Panc1 (cell line): Measurements from ENCODE around the gene AEBP1. TPM values are rescaled to one million over a fixed set of nuclear protein-coding genes. Genes with fewer than 3 reads are reported as not detected.

Experiments
- ATAC-seq: fragments of 200-7000 bp; cut with Tn5 transposase; 2 replicates; pipeline ENCODE4 v1.9.1; 2020; ENCODE audit warnings: mild to moderate bottlenecking, moderate library complexity
- BruUV-seq: library from RNA; stranded (reverse); fragments of 400-500 nt; replicated peaks from 2 replicates; lab custom pipeline; 2021; lab: Mats Ljungman, UMichigan
- CTCF ChIA-PET: fragments of 300-600 bp; sonication (Branson Sonifier 250); formaldehyde crosslinking; loops from one replicate; lab custom pipeline; 2022; ENCODE audit warnings: antibody characterized with exemption; lab: Charles Lee
- POLR2A ChIA-PET: fragments of 300-600 bp; sonication (Branson Sonifier 250); formaldehyde crosslinking; loops from one replicate; lab custom pipeline; 2022; ENCODE audit warnings: antibody characterized with exemption; lab: Charles Lee
- DNase-seq: peaks from one replicate; pipeline ENCODE4 v3.0.0-alpha.2; 2010; ENCODE audit warnings: low read depth, low spot score
- H3K27ac ChIP-seq: 2 replicates; pipeline ENCODE4 v1.5.1; 2011; ENCODE audit warnings: mild to moderate bottlenecking, low read length, inconsistent platforms
- H3K27me3 ChIP-seq: fragments of 200-500 bp; sonication (Bioruptor generic); 2 replicates; pipeline ENCODE4 v1.6.0; 2014; ENCODE audit warnings: low read length, inconsistent platforms; ENCODE audit not compliant: control insufficient read depth, insufficient read depth
- H3K36me3 ChIP-seq: fragments of 200-500 bp; sonication (Bioruptor generic); 2 replicates; pipeline ENCODE4 v1.5.1; 2014; ENCODE audit warnings: inconsistent platforms, mild to moderate bottlenecking, low read length, moderate library complexity; ENCODE audit not compliant: control insufficient read depth, insufficient read depth
- H3K4me1 ChIP-seq: 2 replicates; pipeline ENCODE4 v1.5.1; 2011; ENCODE audit warnings: inconsistent platforms, mild to moderate bottlenecking, low read length, moderate library complexity; ENCODE audit not compliant: control insufficient read depth, insufficient read depth
- H3K4me3 ChIP-seq, 2 experiments: 2 replicates each; pipeline ENCODE4 v1.5.1; 2011 to 2012; ENCODE audit warnings: low read depth in 2 of 2, low read length in 2 of 2, mild to moderate bottlenecking in 2 of 2, inconsistent platforms in 1 of 2, moderate library complexity in 1 of 2
- H3K9me3 ChIP-seq: fragments of 200-500 bp; sonication (Bioruptor generic); 2 replicates; pipeline ENCODE4 v1.5.1; 2014; ENCODE audit warnings: low read depth, mild to moderate bottlenecking, inconsistent platforms, low read length, moderate library complexity; ENCODE audit not compliant: control insufficient read depth, insufficient read depth
- CTCF ChIP-seq: fragments of 450-650 bp; IDR thresholded peaks from 2 replicates; pipeline ENCODE4 v1.5.1; 2017; ENCODE audit warnings: mild to moderate bottlenecking
- POLR2AphosphoS5 ChIP-seq: IDR thresholded peaks from 2 replicates; pipeline ENCODE4 v1.6.1; 2012; ENCODE audit warnings: mild to moderate bottlenecking, low read depth, low read length, moderate library complexity
- SIN3A ChIP-seq: IDR thresholded peaks from 2 replicates; pipeline ENCODE4 v1.6.1; 2012; ENCODE audit warnings: low read depth, mild to moderate bottlenecking, low read length, moderate library complexity, borderline replicate concordance; ENCODE audit not compliant: insufficient read depth
- TCF7L2 ChIP-seq: IDR thresholded peaks from 2 replicates; pipeline ENCODE4 v1.6.1; 2011; ENCODE audit warnings: mild to moderate bottlenecking, low read depth, low read length, inconsistent platforms
- in situ Hi-C: cut with HindIII; loops from 2 replicates; pipeline ENCODE4 v1.10.0; 2016; ENCODE audit warnings: low sequenced_read_pairs, low pct_unique_long_range_greater_than_20kb
- intact Hi-C: fragments of 100-400 bp; cut with micrococcal nuclease; formaldehyde crosslinking; loops from one replicate; pipeline ENCODE4 v1.10.0; 2022; ENCODE audit not compliant: unreplicated experiment
- total RNA-seq: library from RNA; stranded (reverse); gene quantifications from one replicate; pipeline ENCODE4 v1.2.1, GENCODE V29; 2021; ENCODE audit not compliant: unreplicated experiment
- TF ChIP-seq, protein P1 (sequence below), 2 experiments: IDR thresholded peaks; 2 replicates each; pipeline ENCODE4 v1.6.1; 2011 to 2012; ENCODE audit warnings: low read depth in 2 of 2, control low read depth in 1 of 2, low read length in 1 of 2, mild to moderate bottlenecking in 1 of 2, moderate library complexity in 1 of 2; ENCODE audit not compliant: insufficient read depth in 1 of 2

The AEBP1 gene
- total RNA-seq, 1 experiment from 2014 or later: 0.62 TPM

GRCh38 chr7:44058759-44059218, 45.4 kb upstream of the AEBP1 start:
- Histone ChIP-seq H3K36me3 (peaks cover 10% of the 10 kb centered on the region; the same call in 1 of the 2 replicates), H3K9me3 (no peaks in the 10 kb centered on the region), H3K27ac (no peak overlapping the region), H3K27me3 (no peaks in the 10 kb centered on the region), H3K4me1 (peaks cover 5% of the 10 kb centered on the region; the same call in 1 of the 2 replicates), H3K4me3 (no peak overlapping the region)
- no TSS peak for BruUV-seq
- ChIA-PET CTCF (no interaction called here), POLR2A (no interaction called here)
- in situ Hi-C loops: no loop called here
- no peak for TF ChIP-seq TCF7L2
- no peak for TF ChIP-seq POLR2AphosphoS5
- TF ChIP-seq SIN3A: no peak
- TF ChIP-seq CTCF: no peak
- TF ChIP-seq, protein P1, sequence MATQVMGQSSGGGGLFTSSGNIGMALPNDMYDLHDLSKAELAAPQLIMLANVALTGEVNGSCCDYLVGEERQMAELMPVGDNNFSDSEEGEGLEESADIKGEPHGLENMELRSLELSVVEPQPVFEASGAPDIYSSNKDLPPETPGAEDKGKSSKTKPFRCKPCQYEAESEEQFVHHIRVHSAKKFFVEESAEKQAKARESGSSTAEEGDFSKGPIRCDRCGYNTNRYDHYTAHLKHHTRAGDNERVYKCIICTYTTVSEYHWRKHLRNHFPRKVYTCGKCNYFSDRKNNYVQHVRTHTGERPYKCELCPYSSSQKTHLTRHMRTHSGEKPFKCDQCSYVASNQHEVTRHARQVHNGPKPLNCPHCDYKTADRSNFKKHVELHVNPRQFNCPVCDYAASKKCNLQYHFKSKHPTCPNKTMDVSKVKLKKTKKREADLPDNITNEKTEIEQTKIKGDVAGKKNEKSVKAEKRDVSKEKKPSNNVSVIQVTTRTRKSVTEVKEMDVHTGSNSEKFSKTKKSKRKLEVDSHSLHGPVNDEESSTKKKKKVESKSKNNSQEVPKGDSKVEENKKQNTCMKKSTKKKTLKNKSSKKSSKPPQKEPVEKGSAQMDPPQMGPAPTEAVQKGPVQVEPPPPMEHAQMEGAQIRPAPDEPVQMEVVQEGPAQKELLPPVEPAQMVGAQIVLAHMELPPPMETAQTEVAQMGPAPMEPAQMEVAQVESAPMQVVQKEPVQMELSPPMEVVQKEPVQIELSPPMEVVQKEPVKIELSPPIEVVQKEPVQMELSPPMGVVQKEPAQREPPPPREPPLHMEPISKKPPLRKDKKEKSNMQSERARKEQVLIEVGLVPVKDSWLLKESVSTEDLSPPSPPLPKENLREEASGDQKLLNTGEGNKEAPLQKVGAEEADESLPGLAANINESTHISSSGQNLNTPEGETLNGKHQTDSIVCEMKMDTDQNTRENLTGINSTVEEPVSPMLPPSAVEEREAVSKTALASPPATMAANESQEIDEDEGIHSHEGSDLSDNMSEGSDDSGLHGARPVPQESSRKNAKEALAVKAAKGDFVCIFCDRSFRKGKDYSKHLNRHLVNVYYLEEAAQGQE (IDR thresholded peaks at IDR 0.05; ENCODE audit: insufficient read depth in 1 of 2, low read depth in 2 of 2, low read length in 1 of 2): no peak
- no peak for ATAC-seq
- no peak for DNase-seq
- intact Hi-C loops: no loop called here

DNA sequence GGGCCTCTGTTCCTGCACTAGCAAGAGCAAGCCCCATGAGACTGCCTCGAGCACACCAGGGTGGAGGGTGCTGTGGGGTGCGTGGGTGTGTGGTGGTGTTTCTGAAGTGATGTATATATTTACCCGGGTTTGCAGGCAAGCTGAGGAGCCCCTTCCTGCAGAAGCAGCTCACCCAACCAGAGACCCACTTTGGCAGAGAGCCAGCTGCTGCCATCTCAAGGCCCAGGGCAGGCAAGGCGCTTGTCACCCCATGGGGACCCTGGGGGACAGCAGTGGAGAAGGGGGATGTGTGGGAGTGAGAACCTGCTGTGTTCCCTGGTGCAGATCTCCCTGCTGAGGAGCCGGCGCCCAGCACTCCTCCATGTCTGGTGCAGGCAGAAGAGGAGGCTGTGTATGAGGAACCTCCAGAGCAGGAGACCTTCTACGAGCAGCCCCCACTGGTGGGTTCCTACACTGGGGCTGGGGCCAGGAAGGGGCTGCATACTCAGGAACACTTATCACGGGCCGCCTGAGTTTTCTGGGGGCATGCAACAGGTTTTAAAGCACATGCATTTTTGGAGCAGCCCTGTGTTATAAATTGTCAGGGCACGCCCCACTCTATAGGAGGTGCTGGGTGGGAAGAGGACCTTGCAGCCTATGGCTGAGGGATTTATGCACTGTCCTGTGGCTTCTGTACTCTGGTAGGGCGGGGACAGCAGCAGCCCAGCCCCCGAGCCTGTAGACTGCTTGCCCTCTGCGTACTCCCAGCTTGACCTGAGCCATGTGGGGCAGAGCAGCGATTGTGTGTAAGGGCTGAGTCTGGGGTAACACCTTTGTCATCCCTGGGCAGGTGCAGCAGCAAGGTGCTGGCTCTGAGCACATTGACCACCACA, 44.7 kb upstream of the AEBP1 start:
- Histone ChIP-seq H3K4me3 (no peak overlapping the region), H3K27me3 (no peaks in the 10 kb centered on the region), H3K27ac (no peak overlapping the region), H3K9me3 (no peaks in the 10 kb centered on the region), H3K4me1 (peaks cover 5% of the 10 kb centered on the region; the same call in 1 of the 2 replicates), H3K36me3 (peaks cover 10% of the 10 kb centered on the region; the same call in 1 of the 2 replicates)
- ATAC-seq: no peak
- in situ Hi-C loops (no loop called here), intact Hi-C loops (no loop called here)
- TF ChIP-seq, protein P1 (IDR thresholded peaks at IDR 0.05; ENCODE audit: insufficient read depth in 1 of 2, low read depth in 2 of 2, low read length in 1 of 2): no peak
- no peak for TF ChIP-seq POLR2AphosphoS5
- TF ChIP-seq SIN3A: no peak
- no TSS peak for BruUV-seq
- CTCF ChIA-PET: no interaction called here
- POLR2A ChIA-PET: no interaction called here
- no peak for DNase-seq
